T-helper 9 cell (primary cell): Measurements from ENCODE around the gene SCGB2B2.
A peak's percentile ranks its signal among the peaks of the same experiment; 100 is the strongest.
"Not testable (repeated sequence)": the region's sequence is repeated elsewhere in the genome, so short reads cannot be mapped to it uniquely, and the experiment has no call there.

Source experiments
- DNase-seq: peaks from one replicate; pipeline ENCODE4 v3.0.0-alpha.2; 2020

Gene SCGB2B2

DNA sequence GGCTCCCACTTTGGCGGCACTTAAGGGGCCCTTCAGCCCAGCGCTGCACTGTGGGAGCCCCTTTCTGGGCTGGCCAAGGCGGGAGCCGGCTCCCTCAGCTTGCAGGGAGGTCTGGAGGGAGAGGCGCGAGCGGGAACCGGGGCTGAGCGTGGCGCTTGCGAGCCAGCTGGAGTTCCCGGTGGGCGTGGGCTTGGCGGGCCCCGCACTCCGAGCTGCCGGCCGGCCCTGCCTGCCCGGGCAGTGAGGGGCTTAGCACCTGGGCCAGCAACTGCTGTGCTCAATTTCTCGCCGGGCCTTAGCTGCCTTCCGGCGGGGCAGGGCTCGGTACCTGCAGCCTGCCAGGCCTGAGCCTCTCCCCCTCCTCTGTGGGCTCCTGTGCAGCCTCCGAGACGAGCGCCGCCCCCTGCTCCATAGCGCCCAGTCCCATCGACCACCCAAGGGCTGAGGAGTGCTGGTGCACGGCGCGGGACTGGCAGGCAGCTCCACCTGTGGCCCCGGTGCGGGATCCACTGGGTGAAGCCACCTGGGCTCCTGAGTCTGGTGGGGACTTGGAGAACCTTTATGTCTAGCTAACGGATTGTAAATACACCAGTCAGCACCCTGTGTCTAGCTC, 8.8 kb downstream of the SCGB2B2 start:
- DNase-seq: not testable (repeated sequence)

DNA sequence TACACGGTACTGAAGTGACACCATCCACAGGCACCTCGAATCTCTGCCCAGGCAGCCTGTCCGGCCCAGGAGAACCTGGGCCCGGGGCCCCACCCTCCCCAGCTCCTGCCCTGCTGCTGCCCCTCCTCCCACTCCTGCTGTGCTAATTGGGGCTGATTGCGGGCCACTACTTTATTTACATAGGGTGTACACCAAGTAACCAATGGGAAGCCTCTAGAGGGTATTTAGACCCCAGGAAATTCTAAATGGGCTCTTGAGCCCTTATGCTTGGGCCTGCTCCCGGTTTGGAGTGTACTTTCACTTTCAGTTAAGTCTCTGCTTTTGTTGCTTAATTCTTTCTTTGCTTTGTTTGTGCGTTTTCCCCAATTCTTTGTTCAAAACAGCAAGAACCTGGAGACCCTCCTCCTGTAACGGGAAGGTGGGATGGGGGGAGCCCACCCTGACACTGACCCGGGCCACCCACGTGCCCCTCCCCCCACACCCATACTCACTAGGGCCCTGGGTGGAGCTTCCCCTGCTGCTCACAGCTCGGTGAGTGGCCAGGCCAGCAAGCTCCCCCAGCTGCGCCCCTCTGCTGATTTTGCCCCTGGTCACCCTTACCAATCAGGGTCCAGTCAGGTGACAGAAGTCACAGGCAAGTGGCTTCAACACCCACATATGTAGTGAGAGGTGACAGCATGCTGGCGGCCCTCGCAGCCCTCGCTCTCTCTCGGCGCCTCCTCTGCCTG, 9.4 kb downstream of the SCGB2B2 start:
- no peak for DNase-seq

DNA sequence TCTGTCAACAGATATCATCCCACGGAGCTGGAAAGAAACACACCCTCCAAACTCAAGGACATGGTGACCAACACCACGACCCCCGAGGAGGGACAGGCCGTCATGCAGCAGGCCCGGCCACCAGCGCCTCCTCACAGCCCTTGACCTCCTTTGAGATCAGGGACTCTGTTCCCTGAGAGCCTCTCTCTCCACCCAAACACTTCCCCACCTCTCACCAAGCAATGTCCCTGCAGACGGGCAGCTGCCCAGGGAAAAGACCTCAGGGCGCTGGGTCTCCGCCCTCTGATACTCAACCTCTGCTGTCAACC, 10.0 kb downstream of the SCGB2B2 start:
- DNase-seq: no peak

DNA sequence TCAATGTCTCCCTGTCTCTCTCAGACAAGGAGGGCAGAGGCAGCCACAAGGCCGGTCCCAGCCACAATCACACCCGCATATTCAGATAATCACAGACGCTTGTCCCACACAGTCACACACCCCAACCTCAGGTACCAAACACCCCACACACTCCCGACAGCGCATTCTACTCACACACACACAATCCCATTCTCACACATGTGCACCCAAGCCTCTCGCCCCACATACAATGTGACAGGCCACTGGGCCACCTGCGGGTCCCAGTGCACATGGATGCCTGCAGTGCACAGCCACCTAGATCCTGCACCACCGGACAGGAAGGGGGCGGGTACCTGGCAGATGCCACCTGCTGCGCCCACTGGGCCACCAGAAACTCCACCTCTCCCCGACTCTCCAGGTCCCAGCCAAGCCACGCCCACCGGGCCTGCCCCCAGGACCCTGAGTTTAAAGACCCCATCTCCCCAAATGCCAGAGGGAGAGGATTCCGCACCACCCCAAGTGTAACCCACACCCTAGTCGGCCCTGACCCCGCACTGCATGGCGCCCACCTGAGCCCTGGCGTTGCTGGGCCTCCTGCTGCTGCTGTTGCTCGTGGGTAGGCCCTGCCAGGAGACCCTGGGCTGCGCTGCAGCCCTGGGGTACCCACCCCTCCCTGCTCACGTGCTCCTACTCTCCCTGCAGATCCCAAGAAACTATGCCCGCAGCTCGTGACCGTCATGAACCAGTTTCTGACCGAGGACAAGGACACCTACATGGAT, 10.6 kb downstream of the SCGB2B2 start:
- no peak for DNase-seq

DNA sequence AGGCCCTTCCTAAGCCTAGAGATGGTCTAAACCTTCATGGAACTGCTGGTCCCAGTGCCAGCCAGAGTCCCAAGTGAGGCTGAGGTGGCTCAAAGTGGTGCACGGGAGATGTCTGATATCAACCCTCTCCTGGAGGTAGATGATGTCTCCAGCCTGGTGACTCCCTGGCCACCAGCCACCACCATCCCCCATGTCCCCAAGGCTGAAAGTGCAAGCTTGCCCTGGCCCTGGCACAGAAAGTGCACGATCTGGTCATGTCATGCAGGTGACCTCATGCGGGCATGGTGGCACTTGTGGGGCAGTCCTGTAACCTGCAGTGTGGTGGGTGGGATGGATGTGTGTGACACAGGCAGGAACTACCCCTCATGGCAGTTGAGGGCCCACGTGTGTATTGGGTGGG, 11.7 kb downstream of the SCGB2B2 start:
- DNase-seq: not testable (repeated sequence)

DNA sequence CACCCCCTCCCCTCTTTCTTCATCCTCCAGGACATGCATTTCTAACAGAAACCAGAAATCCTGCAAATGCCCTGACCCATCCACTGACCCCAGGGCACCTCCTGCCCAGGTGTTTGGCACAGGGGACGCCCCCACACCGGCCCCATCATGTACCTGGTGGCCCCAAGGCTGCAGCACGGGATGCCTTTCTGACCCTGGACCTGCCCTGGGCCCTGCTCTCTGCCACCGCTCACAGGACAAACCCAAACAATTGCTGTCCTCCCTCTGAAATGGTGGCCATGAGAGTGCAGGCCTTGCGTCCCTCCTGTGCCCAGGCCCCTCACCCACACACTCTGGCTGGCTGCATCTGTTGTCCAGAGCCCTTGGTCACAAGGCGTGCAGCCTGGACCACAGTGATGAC, 12.1 kb downstream of the SCGB2B2 start:
- no peak for DNase-seq

DNA sequence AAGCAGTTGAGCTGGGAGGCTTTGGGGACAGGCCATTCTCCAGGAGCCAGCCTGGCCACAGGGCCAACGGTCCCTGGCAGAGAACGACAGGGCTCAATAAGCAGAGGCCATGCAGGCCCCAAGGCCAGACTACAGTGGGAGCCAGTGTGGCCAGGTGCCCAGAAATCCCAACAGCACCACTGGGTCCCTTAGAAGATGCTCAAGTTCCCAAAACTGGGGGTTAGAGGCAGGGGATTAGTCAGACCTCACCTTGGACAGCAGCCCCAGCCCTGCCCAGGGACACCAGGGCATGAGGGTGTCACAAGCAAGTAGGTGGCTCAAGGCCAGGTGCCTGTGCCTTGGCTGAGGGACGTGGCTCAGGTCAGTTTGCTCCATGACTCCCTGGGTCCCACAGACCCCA, 12.8 kb downstream of the SCGB2B2 start:
- DNase-seq: no peak

DNA sequence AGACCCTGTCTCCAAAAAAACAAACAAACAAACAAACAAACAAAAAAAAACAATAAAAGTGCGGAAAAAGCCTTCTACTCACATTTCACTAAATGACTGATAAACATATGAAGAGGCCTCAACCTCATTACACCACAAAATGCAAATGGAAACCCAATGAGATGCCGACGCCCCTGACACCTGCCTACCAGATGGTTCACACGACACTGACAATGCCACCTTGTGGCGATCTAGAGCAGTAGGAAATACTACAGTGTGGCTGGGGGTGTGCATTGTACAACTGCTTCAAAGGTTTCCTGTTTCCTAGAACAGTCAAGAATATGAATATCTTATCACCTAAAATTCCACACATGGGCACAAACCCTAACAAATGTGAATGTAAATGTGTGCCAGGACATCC, 14.0 kb downstream of the SCGB2B2 start:
- peak; percentile 10 for DNase-seq

DNA sequence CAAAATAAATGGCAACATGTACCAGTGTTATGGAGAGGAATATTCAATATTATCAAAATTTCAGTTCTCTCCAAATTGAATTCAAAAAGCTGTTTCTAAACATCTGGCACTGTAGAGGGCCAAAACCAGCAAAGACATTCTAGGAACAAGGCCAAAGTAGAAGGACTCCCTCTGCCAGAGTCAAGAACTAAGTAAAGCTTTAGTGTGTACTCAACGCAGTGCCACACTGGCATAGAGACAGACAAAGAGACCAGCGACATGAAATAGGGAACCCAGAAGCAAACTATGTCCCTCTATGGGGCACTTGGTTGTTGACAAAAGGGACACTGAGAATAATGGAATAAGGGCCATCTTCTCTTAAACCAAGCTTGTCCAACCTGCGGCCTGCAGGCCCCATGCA, 15.6 kb downstream of the SCGB2B2 start:
- DNase-seq: no peak

DNA sequence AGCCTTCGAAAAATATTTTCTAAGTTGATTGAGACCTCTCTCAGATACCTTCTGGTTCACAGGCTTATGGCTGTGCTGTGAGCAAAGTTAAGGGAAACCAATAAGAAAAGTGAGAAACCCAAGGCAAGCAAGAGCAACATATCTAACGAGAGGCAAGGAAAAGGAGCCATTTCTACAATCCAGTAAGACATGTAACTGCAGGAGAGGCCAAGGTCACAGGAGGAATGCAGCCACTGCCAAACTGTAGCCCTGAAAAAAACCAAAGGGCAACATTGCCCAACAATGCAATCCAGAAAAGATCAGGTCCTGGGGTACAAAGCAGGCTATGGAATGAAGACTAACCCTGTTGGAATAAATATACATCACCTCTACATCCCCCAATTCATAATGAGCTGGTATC, 21.3 kb downstream of the SCGB2B2 start:
- DNase-seq: no peak

DNA sequence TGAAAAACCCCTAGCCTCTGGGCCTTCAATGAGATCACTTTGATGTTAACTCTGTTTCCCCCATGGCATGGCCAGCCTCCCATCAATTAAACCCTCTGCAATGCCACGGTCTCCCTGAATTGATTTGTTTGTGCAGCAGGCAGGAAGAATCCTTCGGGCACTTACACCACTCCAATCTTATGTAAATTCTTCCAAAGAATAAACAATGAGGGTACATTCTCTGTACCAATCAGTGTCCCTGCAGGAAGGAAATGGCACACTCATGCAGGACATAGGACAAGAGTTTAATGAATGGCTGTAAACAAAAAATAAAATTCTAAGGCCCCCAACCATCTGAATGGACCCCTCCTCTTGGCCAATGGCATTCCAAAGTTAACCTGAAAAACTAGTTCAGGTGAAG, 22.2 kb downstream of the SCGB2B2 start:
- DNase-seq: no peak

DNA sequence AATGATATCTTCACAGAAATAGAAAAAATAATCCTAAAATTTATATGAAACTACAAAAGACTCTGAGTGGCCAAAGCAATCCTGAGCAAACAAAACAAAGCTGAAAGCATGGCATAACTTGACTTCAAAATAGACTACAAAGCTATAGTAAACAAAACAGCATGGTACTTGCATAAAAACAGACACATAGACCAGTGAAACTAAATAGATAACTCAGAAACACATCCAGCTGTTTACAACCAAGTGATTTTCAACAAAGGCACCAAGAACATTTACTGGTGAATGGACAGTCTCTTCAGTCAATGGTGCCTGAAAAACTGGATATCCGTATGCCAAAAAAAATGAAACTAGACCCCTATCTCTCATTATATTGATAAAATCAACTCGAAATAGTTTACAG, 25.2 kb downstream of the SCGB2B2 start:
- DNase-seq: no peak

DNA sequence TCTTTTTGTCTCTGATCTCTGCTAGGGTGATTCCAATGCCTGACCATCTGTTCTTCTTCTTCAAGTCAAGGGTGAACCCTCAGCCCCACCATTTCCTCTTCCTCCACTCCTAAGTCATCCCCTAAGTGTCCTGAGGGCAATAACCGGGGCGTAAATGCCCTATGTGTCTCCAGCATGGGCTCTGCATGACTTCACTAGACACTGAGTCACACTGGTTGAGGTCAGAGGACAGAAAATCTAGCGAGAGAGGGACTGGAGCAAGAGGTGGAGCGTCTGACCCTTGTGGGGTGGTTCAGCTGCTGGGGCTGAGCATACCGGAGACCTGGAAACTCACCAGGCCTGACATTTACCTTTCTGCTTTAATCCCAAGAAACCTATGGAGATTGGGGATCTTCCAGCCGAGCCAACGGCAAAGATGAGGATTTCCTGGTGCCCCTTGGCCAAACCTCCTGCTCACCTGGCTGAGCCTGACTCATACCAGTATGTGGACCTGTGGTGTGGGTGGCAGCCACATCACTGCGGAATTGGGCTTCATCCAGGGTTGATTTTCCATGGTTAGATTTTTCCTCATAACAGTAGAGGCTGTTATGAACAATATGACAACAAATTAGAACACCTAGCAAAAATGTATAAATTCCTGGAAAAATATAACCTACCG, 26.9 kb downstream of the SCGB2B2 start:
- no peak for DNase-seq

DNA sequence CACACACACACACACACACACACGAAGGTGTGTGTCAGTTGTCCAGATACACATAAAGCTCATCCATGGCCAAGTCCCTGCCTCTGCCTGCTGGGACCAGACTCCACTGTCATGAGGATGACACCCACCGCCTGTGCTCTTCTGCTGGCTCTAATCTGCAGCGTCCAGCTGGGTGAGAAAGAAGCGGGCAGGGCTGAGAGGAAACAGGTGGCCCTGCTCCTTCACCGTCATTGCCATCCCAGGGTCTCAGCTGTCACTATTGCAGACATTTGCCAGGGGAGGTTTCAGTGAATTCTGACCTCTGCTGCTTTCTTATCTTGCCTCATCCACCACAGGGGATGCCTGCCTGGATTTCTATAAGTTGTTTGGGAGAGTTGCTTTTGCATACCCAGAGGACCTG, 31.4 kb downstream of the SCGB2B2 start:
- no peak for DNase-seq

DNA sequence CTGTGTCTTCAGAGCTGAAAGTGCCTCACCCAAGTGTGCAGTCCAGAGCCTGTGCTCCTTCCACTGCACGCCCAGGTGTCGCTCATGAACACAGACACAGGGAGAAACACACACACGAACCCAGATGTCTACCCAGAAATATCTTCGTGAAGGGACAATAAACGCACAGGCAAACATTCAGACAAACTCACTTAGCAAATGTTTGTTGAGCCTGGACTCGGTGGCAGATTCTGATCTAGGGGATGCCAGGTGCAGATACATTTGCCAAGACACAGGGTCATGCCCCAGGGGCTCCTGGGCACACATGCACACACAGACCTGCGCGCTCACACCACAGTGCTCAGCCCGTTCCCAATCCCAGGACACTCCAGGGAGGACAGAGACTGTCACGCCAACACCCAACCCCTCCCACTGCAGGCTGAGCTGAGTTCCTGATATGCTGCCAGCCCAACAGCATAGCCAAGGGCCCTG, 31.9 kb downstream of the SCGB2B2 start:
- DNase-seq: no peak

DNA sequence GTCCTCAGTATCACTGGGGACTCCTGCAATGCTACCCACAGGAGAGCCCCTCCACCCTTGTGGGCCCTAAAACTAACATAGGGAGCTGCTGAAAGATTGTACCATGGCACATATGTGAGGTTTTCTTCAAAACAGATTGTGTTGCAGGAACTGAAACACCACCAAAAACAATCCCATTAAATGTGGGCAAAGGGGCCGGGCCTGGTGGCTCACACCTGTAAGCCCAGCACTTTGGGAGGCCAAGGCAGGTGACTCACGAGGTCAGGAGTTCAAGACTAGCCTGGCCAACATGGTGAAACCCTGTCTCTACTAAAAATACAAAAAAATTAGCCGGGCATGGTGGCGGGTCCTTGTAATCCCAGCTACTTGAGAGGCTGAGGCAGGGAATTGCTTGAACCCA, 34.7 kb downstream of the SCGB2B2 start:
- DNase-seq: no peak

DNA sequence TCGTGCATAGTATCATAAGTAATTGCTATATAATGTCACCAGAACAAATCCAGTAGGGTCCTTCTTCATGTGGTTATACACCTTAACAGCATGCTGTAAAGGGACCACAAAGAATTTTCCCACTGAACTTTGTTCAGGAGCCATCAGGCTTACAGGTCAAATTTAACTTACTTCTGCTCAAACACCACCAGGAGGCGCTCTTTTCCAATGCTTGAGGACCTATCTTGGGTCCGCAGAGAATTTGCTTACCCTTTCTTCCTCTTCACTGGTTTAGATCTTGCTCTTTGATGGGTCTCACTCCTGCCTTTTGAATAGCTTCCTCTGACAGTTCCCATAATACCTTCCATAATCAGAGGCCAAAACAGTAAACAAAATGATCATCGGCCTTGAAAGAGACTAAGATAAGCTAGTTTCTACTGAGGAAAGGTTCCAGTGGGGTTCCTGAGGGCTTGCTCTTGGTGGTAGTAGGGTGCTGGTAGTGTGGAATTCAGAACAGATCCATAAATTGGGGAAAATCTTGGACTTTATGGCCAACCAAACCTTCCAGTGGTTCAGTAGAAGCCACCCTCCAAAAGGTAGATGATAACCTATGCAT, 37.4 kb downstream of the SCGB2B2 start:
- peak; percentile 52 for DNase-seq

DNA sequence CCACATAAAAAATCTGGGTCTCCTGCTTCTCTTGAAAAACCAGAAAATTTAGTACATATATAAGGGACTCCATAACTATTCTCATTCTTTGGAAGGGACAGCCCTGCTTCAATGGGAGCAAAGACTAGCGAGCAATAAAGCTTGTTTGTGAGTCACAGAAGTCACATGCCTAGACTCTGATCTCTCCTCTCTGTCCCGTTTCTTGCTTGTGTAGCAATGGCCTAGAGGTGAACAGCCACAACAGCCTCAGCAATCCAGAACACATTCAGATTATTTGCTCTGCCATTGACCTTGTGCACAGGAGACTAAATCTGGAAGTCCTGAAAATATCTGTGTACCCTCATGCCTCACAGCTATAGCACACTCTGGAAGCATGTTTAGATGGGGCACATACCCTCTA, 43.2 kb downstream of the SCGB2B2 start:
- DNase-seq: no peak
